Mucosa of descending colon (tissue), 3 donors: Measurements from ENCODE around the gene ERC1. TPM values are rescaled to one million over a fixed set of nuclear protein-coding genes. Genes with fewer than 3 reads are reported as not detected.

Experiments
- ATAC-seq: fragments of 200-7000 bp; cut with Tn5 transposase; one replicate; pipeline ENCODE4 v1.9.1; 2020; ENCODE audit warnings: mild to moderate bottlenecking, moderate library complexity
- DNase-seq, 3 donors: peaks; one replicate each; pipeline ENCODE4 v3.0.0-alpha.2; 2020
- H3K36me3 ChIP-seq: fragments of 200-600 bp; one replicate; pipeline ENCODE4 v1.8.0; 2021; ENCODE audit warnings: low read depth, mild to moderate bottlenecking
- H3K4me1 ChIP-seq: fragments of 200-600 bp; one replicate; pipeline ENCODE4 v1.8.0; 2021; ENCODE audit warnings: low read depth, mild to moderate bottlenecking
- H3K4me3 ChIP-seq: fragments of 200-600 bp; one replicate; pipeline ENCODE4 v1.8.0; 2021; ENCODE audit warnings: mild to moderate bottlenecking
- H3K9me3 ChIP-seq: fragments of 200-600 bp; one replicate; pipeline ENCODE4 v1.8.0; 2021; ENCODE audit warnings: mild to moderate bottlenecking
- CTCF ChIP-seq: fragments of 200-600 bp; IDR thresholded peaks from one replicate; pipeline ENCODE4 v1.8.0; 2022; ENCODE audit warnings: antibody characterized with exemption, mild to moderate bottlenecking
- intact Hi-C, 2 donors: fragments of 100-400 bp; cut with DNase I in 1 of 2; cut with micrococcal nuclease in 1 of 2; formaldehyde crosslinking; loops; one replicate each; pipeline versions ENCODE4 v1.11.0 to v1.11.1; 2022; cut with DNase I, micrococcal nuclease
- total RNA-seq, 3 donors: library from RNA; stranded (reverse); fragmentation: NEBNext Ultra II Directional in 2 of 3; extraction: Animal tissue kit (Norgen Biotek cat#: 25700) in 2 of 3; gene quantifications; one replicate each; pipeline versions ENCODE4 v1.2.1 to v1.2.4, GENCODE V29; 2021 to 2023
- donor health status: DM: no; HTN: no; CAD: no; lungs with moderate emphysema.
- donor health status: DM: no; HTN: no; CAD: no.
- donor health status: DM: no; HTN: yes; CAD: no.

ERC1 gene
- total RNA-seq, 3 donors from 2014 or later: 42.6 to 76.3 (median 49.6) TPM

- no peak for TF ChIP-seq CTCF
- H3K4me1 ChIP-seq: no peaks in the 10 kb centered on the region
- no peaks in the 10 kb centered on the region for H3K36me3 ChIP-seq
- intact Hi-C loops: no loop called here
- DNase-seq: no peak
- H3K4me3 ChIP-seq: no peak overlapping the region
- no peak for ATAC-seq
- H3K9me3 ChIP-seq: no peaks in the 10 kb centered on the region
These were observed 293.6 kb downstream of the ERC1 start for GRCh38 chr12:1284611-1285010.

- no peak overlapping the region for H3K4me3 ChIP-seq
- H3K4me1 ChIP-seq: no peaks in the 10 kb centered on the region
- no peaks in the 10 kb centered on the region for H3K36me3 ChIP-seq
- no peak for TF ChIP-seq CTCF
- intact Hi-C loops: no loop called here
- H3K9me3 ChIP-seq: no peaks in the 10 kb centered on the region
- DNase-seq (no peak), ATAC-seq (no peak)
These were observed 296.5 kb downstream of the ERC1 start for GRCh38 chr12:1287446-1287975.

GRCh38 chr12:1288333-1288732 is 297.3 kb downstream of the ERC1 start:
- ATAC-seq (no peak), DNase-seq (no peak)
- H3K4me3 ChIP-seq: no peak overlapping the region
- no peaks in the 10 kb centered on the region for H3K9me3 ChIP-seq
- H3K4me1 ChIP-seq: no peaks in the 10 kb centered on the region
- intact Hi-C loops: no loop called here
- no peak for TF ChIP-seq CTCF
- H3K36me3 ChIP-seq: no peaks in the 10 kb centered on the region

- no peaks in the 10 kb centered on the region for H3K36me3 ChIP-seq
- H3K4me3 ChIP-seq: no peak overlapping the region
- no peak for TF ChIP-seq CTCF
- no peaks in the 10 kb centered on the region for H3K4me1 ChIP-seq
- ATAC-seq (peak; percentile 66), DNase-seq (no peak)
- intact Hi-C loops: no loop called here
- no peaks in the 10 kb centered on the region for H3K9me3 ChIP-seq
These were observed 298.5 kb downstream of the ERC1 start for GRCh38 chr12:1289371-1290155.

GRCh38 chr12:1290716-1291115 is 299.7 kb downstream of the ERC1 start:
- no peaks in the 10 kb centered on the region for H3K4me1 ChIP-seq
- no peaks in the 10 kb centered on the region for H3K9me3 ChIP-seq
- no peak for TF ChIP-seq CTCF
- intact Hi-C loops: no loop called here
- DNase-seq: no peak
- no peak overlapping the region for H3K4me3 ChIP-seq
- no peaks in the 10 kb centered on the region for H3K36me3 ChIP-seq
- ATAC-seq: no peak
